ENCODE data around the gene EXOSC10. TPM values are rescaled to one million over a fixed set of nuclear protein-coding genes. Genes with fewer than 3 reads are reported as not detected.

The EXOSC10 gene
- total RNA-seq, 2 donors from 2014 or later = 20.5 to 22.0 TPM

DNA sequence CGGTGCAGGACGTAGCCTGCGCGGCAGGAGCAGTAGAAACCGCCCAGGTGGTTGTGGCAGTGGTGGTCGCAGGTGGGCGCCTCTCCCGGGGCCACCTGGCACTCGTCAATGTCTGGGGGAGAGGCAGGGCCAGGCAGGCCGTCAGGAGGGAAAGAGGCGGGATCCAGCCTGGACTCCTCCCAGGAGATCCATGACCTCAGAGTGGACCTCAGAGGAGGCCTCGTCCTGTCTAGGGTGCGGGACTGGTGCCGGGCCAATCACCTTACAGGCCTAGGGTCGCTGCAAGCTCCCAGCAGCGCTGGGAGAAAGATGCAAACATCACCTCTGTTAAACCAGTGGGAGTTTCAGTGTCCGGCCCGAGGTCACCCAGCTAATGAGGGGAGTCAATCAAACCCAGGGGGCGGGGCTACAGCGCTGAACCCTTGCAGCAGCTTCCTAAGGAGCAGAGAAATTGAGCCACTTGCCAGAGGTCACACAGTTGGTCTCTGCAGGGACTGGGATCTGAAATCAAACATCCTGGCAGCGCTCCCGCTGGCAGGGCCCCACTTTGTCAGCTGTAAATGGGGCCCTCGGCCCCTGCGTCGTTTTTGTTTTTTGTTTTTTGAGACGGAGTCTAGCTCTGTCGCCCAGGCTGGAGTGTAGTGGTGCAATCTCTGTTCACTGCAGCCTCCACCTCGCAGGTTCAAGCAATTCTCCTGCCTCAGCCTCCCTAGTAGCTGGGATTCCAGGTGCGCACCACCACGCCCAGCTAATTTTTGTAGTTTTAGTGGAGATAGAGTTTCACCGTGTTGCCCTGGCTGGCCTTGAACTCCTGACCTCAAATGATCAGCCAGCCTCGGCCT lies 54.0 kb downstream of the EXOSC10 start:
- no peaks in the 10 kb centered on the region for H3K9me3 ChIP-seq
- H3K4me3 ChIP-seq = no peak overlapping the region
- DNase-seq (ENCODE audit: low spot score) = no peak
- no peaks in the 10 kb centered on the region for H3K36me3 ChIP-seq
- H3K27ac ChIP-seq = no peak overlapping the region
- TF ChIP-seq CTCF (IDR thresholded peaks at IDR 0.05) = no peak
- no peaks in the 10 kb centered on the region for H3K27me3 ChIP-seq
- H3K4me1 ChIP-seq = no peaks in the 10 kb centered on the region

GRCh38 chr1:11044849-11045427 lies 54.7 kb downstream of the EXOSC10 start:
- Histone ChIP-seq H3K9me3 (no peaks in the 10 kb centered on the region), H3K27me3 (no peaks in the 10 kb centered on the region), H3K36me3 (no peaks in the 10 kb centered on the region), H3K4me1 (no peaks in the 10 kb centered on the region), H3K27ac (no peak overlapping the region), H3K4me3 (no peak overlapping the region)
- DNase-seq (ENCODE audit: low spot score) = no peak
- TF ChIP-seq CTCF (IDR thresholded peaks at IDR 0.05) = no peak

GRCh38 chr1:11044086-11044848 lies 55.4 kb downstream of the EXOSC10 start:
- DNase-seq (ENCODE audit: low spot score) = no peak
- H3K4me3 ChIP-seq = no peak overlapping the region
- no peak overlapping the region for H3K27ac ChIP-seq
- H3K27me3 ChIP-seq = no peaks in the 10 kb centered on the region
- H3K9me3 ChIP-seq = no peaks in the 10 kb centered on the region
- no peaks in the 10 kb centered on the region for H3K36me3 ChIP-seq
- no peaks in the 10 kb centered on the region for H3K4me1 ChIP-seq
- no peak for TF ChIP-seq CTCF (IDR thresholded peaks at IDR 0.05)

DNA sequence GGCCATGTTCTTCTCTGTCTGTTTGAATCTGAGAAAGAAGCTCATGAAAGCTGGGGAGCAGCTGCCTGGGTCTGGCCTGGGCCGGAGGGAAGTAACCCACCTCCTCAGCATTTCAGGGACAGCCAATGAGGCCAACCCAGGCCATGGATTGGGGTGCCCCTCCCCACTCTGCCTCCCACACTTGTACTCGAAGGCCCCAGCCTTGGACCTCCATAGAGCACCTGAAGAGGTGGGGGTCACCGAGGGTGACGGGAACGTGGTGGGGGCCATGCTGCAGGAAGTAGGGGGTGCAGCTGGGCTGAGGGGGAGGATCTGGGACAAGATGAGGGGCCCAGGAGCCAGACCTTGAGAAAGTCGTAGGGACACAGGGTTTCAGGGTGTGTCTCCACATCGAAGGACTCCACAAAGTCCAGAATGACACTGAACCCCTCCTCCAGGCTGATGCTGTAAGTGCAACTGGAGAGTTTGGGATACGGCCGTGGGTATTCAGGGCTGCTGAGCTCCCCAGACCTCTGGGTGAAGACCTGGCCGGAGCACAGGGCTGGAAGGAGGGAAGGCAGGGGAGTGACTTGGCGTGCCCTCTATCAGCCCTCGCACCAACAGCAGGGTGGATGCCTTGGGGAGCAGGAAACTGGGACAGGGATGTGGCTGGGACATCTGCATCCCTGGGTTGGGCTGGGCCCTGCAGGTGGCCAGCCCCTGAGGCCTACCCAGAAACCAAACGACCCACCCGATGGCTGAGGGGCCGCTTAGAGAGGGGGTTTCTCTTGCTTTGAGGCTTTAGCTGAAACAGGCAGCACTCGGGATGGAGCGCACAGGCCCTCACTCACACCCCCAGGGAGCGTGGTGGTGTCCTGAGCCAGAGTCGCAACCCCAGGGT lies 56.4 kb downstream of the EXOSC10 start:
- H3K9me3 ChIP-seq = no peaks in the 10 kb centered on the region
- no peak overlapping the region for H3K4me3 ChIP-seq
- peaks cover 0 to 2% of the 10 kb centered on the region in 2 donors for H3K4me1 ChIP-seq
- H3K27ac ChIP-seq = no peak overlapping the region
- no peak for DNase-seq (ENCODE audit: low spot score)
- TF ChIP-seq CTCF (IDR thresholded peaks at IDR 0.05) = no peak
- no peaks in the 10 kb centered on the region for H3K36me3 ChIP-seq
- H3K27me3 ChIP-seq = no peaks in the 10 kb centered on the region

DNA sequence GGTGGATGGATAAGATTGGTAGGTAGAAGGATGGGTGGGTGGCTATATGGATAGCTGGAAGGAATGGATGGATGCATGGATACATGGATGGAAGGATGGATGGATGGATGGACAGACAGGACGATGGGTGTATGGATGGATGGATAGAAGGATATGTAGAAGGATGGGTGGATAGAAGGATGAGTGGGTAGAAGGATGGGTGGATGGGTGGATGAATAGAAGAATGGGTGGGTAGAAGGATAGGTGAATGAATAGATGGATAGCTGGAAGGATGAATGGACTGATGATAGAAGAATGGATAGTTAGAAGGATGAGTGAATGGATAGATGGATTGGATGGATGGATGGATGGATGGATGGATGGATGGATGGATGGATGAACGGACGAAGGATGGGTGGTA lies 57.6 kb downstream of the EXOSC10 start:
- no peaks in the 10 kb centered on the region for H3K27me3 ChIP-seq
- no peak for DNase-seq (ENCODE audit: low spot score)
- H3K36me3 ChIP-seq = no peaks in the 10 kb centered on the region
- no peak for TF ChIP-seq CTCF (IDR thresholded peaks at IDR 0.05)
- H3K9me3 ChIP-seq = no peaks in the 10 kb centered on the region
- no peak overlapping the region for H3K4me3 ChIP-seq
- peaks cover 0 to 9% of the 10 kb centered on the region in 2 donors for H3K4me1 ChIP-seq
- no peak overlapping the region for H3K27ac ChIP-seq

Data from right atrium auricular region (tissue), 2 donors.